ENCODE results near the gene DGKG.

DGKG gene

GRCh38 chr3:186367631-186368030 is 5.6 kb upstream of the DGKG start:
- no peak for DNase-seq

GRCh38 chr3:186366206-186366605 is 4.2 kb upstream of the DGKG start:
- no peak for DNase-seq

- DNase-seq: no peak
These were observed 3.4 kb upstream of the DGKG start for GRCh38 chr3:186365202-186365974.

DNA sequence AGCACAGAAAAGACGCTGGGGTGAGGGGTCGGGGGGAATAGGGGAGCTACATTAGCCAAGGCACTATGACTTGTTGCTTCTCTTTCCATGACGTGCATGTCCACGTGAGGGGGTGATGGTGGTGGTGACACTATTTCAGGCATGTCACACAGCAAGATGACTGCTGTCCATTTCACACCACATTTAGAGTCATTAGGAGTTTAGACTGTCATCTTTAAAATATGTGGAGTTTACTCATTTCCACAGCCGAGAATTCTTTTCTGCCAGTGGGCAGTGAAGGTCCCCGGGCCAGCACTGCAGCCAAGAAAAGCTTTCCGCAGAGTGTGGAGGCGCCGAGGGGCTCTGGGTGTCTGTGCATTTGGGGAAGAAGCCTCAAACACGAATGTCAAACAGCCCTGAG is 954 bp upstream of the DGKG start:
- no peak for DNase-seq

- DNase-seq: no peak
These were observed 456 bp upstream of the DGKG start for GRCh38 chr3:186362537-186362842.

- no peak for DNase-seq
These were observed 730 bp downstream of the DGKG start for GRCh38 chr3:186361246-186361761.

- peak; percentile 23 for DNase-seq
These were observed 1.3 kb downstream of the DGKG start for GRCh38 chr3:186360779-186361178.

DNA sequence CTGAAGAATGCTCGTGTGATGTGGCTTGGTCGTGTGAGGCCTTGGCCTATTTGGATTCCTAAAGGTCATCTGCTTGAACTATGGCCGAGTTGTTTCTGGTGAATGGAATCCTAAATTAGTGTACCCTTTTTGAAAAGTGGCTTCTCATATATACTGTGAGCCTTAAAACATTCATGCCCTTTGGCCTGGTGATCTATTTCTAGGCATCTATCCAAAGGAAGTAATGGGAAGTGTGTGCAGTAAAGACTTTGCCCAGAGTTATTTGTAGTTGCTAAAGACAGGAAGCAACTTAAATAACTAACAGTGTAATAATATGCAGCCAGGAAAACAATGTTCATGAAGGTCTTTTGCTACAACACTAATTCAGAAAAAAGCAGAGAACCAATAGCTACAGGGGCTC is 3.0 kb downstream of the DGKG start:
- no peak for DNase-seq

GRCh38 chr3:186356152-186356551 is 5.9 kb downstream of the DGKG start:
- no peak for DNase-seq

DNA sequence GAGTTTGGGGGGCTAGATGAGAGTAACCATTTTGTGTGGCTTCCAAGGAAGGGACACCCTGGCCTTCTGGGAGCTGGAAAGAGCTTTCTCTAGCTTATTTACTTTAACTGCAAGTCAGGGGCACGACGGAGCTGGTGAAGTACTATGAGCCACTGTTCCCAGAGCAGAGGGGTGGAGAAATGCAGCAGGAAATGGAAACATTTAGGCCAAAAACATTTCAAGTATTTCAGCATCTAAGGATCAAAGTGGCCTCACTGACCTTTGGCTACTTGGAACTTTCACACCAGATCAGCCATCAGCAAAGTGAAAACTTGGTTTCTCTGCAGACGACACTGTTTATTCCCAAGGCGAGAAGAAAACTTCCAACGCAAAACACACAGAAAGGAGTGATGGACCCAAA is 7.9 kb downstream of the DGKG start:
- DNase-seq: no peak

DNA sequence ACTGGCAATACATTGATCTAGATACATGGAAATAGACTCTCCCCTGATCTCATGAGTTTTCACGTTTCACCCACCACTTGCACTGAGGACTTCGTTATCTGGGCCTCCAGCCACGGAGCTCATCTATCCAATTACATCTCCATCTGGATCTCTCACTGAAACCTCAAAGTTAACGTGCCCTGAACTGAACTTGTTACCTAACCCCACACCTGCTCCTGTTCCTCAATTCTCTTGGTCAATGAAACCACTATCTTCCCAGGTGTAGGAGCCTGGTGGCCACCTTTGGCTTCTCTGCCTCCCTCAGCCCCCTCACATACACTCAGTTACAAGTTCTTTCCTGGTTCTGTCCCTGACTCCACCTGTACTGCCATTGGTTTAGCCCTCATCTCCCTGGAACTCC is 9.7 kb downstream of the DGKG start:
- no peak for DNase-seq

DNA sequence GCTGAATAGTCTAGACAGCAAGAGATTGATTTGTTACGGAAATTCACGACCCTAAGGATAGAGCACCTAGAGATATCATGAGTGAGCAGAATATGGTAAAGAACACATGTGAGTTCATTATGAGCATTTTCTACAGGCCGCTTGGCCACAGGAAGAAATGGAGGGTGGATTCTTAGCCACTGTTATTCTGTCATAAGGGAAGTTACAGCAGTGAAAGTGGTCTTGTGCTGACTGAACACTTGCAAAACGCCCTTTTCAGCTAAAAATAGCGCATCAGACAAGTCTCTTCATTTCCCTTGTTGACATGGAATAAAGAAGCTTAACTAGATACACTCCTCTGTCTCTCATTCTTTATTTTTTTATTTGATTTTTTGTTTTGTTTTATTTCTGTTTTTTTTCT is 19.8 kb downstream of the DGKG start:
- DNase-seq: no peak

DNA sequence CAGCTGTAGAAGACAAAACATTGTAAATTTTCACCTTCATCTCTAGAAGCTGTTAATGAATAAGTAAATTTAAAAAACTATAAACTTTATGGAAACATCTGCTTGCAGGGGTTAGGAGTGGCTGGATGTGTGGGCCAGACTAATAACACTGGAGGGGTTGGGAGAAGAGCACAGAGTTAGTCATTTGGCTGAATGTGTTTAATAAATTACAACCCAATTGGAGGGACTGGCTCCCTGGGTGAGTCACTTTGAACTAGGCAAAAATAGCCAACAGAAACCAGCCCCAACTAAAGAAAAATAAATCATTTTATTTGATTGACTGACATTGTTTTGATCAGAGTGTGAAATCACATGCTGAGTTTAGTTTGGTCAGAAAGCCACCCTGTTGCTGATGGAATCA is 21.8 kb downstream of the DGKG start:
- no peak for DNase-seq

DNA sequence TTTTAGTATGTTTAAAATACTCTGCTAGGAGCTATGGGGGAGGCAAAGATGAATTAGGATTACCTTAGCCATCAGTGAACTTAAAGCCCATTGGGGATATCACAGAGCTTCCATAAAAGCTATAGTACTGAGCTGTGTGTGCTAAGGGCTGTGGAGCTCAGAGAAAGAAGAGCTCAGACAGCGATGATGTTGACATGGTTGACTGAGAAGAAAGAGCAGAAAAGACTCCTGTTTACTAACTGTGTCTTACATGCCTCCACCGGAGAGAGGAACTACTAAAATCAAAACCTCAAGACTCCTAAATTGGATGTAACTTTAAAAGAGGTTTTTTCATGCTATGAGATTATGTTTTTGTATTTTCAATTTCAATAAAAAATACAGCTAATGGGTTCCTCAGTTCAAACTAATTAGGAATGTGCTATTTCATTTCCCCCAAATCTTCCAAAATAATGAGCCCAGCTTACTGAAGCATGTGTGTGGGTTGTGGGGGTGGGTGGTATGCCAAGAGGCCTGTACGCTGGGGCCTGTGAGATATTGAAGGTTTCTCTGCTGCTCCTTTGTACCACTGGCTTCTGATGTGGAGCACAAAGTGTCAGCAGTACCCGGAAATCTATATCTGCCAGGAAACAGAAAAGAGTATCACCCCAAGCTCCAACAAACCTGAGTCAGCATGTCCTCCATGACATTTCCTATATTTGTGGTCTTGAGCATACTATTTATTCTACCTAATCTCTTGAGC is 22.7 kb downstream of the DGKG start:
- DNase-seq: no peak

DNA sequence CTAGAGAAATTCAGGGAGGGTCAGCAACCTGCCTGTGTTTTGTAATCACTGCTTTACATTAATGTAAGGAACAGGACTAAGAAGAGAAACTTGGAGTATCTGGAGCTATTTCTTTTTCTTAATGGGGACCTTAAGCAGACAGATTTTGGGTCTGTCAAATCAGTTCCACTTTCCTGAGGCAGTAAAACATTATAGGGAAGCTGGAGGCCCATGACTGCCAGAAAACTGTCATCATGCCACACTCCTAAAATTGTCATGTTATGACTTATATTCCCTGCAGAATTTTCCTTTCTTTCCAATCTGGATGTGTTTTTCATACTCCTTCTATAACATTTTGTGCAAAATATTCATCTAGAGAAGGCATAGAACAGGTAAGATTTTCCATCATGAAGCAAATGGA is 28.8 kb downstream of the DGKG start:
- DNase-seq: no peak

GRCh38 chr3:186330772-186331460 is 31.1 kb downstream of the DGKG start:
- DNase-seq: no peak

DNA sequence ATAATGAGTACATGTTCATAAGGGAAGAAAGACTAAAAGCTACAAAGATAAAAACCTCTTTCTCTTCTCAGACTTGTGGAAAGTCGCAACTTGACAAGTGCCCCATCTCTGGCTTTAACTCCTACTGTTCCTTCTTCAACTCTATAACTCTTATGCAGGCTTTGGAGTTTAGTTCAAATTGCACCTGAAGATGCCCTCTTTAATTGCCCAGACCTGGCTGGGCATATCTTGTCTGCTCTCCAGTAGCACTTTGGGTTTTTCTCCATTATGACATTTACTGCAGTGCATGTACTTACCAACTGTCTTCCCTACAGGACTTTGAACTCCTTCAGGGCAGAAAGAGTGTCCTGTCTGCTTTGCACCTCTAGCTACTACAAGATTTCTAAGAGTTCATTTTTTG is 32.4 kb downstream of the DGKG start:
- DNase-seq: no peak

DNA sequence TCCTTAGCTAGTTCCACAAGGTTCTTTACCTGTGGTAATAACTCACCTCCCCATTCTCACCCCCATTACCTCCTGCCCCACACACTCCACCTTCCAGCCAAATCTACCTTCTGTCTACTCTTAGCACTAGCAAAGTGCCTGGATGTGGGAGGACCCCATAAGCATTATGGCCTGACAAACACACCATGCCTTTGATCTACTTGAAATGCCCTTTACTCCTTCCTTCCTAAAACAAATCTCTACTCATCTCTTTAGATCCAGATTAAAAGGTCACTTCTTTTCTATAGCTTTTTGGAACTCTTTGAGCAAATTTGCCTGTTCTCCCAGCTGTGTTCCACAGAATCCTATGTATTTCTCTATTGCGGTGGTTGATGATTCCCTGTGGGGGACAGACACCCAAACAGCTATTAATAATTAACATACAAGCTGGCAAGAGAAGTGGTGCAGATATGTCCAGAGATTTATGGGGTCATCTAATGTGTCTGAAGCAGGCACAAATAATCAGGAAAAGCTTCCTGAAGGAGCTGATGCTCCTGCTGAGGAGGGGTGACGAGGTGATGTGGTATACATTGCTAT is 34.0 kb downstream of the DGKG start:
- DNase-seq: no peak

- no peak for DNase-seq
These were observed 39.3 kb downstream of the DGKG start for GRCh38 chr3:186322761-186323160.

DNA sequence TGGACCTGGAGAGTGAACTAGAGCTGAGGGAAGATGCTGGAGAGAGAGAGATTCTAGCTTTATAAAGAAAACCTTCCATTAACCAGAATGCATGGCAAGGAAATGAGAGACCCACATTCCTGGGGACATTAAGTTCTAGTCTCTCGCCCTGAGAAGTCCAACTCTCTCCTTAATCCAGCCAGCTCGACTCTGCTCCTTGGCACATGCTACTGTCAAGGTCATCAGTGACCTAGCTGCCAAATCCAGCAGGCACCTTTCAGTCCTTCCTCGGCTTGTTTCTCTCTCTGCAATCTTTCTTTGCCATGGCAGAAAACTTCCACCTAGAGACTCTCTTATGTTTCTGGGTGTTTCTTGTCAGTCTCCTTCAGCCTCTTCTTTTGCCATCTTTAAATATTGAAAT is 40.3 kb downstream of the DGKG start:
- no peak for DNase-seq

GRCh38 chr3:186320862-186321568 is 41.0 kb downstream of the DGKG start:
- peak; percentile 56 for DNase-seq

- DNase-seq: no peak
These were observed 42.1 kb downstream of the DGKG start for GRCh38 chr3:186319945-186320344.

GRCh38 chr3:186318135-186318534 is 43.9 kb downstream of the DGKG start:
- no peak for DNase-seq
